AG04450 (cell line): ENCODE data around the gene BEX2. TPM values are rescaled to one million over a fixed set of nuclear protein-coding genes. Genes with fewer than 3 reads are reported as not detected.

Experiments used
- CTCF ChIA-PET: fragments of 300-600, 350-600 bp; formaldehyde crosslinking; extraction: SDS; loops from one replicate; lab custom pipeline; 2022; ENCODE audit warnings: antibody characterized with exemption, inconsistent platforms; lab: Charles Lee
- POLR2A ChIA-PET: fragments of 350-600 bp; formaldehyde crosslinking; extraction: SDS; loops from one replicate; lab custom pipeline; 2021; ENCODE audit warnings: antibody characterized with exemption, inconsistent platforms; lab: Yijun Ruan, JAX
- DNase-seq: peaks from one replicate; pipeline ENCODE4 v3.0.0-alpha.2; 2011; ENCODE audit warnings: low read depth, low spot score
- H3K27ac ChIP-seq: one replicate; pipeline ENCODE4 v1.5.1; 2012; ENCODE audit warnings: low read depth, low read length, control low read depth
- H3K27me3 ChIP-seq: one replicate; pipeline ENCODE4 v1.6.0; 2012; ENCODE audit warnings: low read length; ENCODE audit not compliant: control insufficient read depth, insufficient read depth
- H3K4me3 ChIP-seq: 2 replicates; pipeline ENCODE4 v1.5.1; 2011; ENCODE audit warnings: mild to moderate bottlenecking, low read depth, low read length, control low read depth
- H3K9me3 ChIP-seq: 2 replicates; pipeline ENCODE4 v1.5.1; 2012; ENCODE audit warnings: low read length; ENCODE audit not compliant: control insufficient read depth, insufficient read depth
- polyA plus RNA-seq: library from polyadenylated mRNA; depleted of rRNA; stranded (reverse); fragments of >200 nt; gene quantifications from 2 replicates; pipeline ENCODE4 v1.2.3, GENCODE V29; 2011; rRNA removed
- small RNA-seq: library from RNA; depleted of rRNA; stranded (forward); fragments of <200 nt; gene quantifications from one replicate; pipeline ENCODE3, GENCODE V24; 2012; ENCODE audit warnings: low read depth; ENCODE audit not compliant: insufficient read length
- TF ChIP-seq, protein P1 (sequence below): IDR thresholded peaks from 2 replicates; pipeline ENCODE4 v1.5.1; 2011; ENCODE audit warnings: low read depth, low read length, control low read depth, inconsistent platforms

BEX2 gene
- polyA plus RNA-seq, 1 experiment: 0.25 TPM

- no peak within 1 kb of the TSS for H3K4me3 ChIP-seq
- no peak within 1 kb of the TSS for H3K27ac ChIP-seq
- ChIA-PET POLR2A (no interaction called here), CTCF (interaction anchor here (0.5 kb wide), 1 partner anchor 213 kb away, joined by 5 read pairs; no protein-coding TSS in a partner anchor)
- no peaks in the 10 kb centered on the region for H3K9me3 ChIP-seq
- DNase-seq: no peak
- H3K27me3 ChIP-seq: peaks cover 27% of the 10 kb centered on the region
- TF ChIP-seq, protein P1, sequence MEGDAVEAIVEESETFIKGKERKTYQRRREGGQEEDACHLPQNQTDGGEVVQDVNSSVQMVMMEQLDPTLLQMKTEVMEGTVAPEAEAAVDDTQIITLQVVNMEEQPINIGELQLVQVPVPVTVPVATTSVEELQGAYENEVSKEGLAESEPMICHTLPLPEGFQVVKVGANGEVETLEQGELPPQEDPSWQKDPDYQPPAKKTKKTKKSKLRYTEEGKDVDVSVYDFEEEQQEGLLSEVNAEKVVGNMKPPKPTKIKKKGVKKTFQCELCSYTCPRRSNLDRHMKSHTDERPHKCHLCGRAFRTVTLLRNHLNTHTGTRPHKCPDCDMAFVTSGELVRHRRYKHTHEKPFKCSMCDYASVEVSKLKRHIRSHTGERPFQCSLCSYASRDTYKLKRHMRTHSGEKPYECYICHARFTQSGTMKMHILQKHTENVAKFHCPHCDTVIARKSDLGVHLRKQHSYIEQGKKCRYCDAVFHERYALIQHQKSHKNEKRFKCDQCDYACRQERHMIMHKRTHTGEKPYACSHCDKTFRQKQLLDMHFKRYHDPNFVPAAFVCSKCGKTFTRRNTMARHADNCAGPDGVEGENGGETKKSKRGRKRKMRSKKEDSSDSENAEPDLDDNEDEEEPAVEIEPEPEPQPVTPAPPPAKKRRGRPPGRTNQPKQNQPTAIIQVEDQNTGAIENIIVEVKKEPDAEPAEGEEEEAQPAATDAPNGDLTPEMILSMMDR: no peak
Observed at GRCh38 chrX:103276581-103277002, 34.2 kb downstream of the BEX2 start, which contains the start of gene TCEAL5. Gene TCEAL5, minus strand, starts transcription at chrX:103276750. Its CDS starts 2,187 bp downstream, at chrX:103274563.

DNA sequence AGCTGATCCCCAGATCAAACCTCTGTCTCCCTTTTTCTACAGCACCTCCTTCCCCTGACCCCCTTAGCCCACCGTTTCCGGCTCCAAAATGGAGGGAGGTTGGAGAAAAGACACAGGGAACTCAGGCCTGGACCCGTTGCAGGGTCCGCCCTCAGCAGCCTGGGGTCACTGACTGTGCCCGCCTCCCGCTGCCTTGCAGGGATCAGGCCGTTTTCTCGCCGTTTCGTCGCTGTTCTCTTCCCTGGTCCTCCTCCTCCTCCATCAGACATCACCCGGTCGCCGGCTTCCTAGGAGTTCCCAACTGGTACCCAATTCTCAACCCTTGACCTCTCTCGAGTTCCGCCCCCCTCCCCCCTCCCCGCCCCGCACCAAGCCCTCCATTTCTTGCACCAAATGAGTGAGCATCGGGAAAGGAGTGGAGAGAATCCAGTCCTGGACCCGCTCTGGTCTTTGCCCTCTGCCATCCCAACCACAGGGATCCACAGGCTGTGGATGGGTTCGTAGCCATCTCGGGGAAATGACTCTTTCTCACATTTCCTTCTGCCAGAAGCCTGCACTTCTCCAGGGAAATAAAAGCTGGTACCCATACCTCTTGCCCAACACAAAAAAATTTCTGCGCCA lies 34.7 kb downstream of the BEX2 start:
- POLR2A ChIA-PET: no interaction called here
- H3K4me3 ChIP-seq: no peak overlapping the region
- no peaks in the 10 kb centered on the region for H3K9me3 ChIP-seq
- CTCF ChIA-PET: no interaction called here
- TF ChIP-seq, protein P1: no peak
- H3K27ac ChIP-seq: no peak overlapping the region
- H3K27me3 ChIP-seq: peaks cover 27% of the 10 kb centered on the region
- no peak for DNase-seq

DNA sequence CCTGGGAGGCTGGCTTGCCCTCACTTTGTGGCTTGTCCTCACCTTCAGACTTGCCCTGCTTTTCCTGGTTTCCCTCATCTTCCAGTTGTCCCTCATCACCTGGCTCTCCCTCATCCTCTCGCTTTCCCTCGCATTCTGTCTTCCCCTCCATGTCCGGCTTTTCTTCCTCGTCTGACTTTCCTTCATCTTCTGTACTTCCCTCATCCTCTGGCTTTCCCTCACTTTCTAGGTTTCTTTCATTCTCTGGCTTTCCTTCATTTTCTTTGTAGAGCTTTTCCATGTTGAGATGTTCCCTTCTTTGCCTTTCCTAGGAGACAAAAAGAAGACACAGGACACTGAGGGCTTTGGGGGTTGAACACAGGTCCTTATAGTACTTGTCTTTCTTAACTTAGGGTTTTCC lies 36.5 kb downstream of the BEX2 start:
- Histone ChIP-seq H3K4me3 (no peak overlapping the region), H3K27ac (no peak overlapping the region), H3K27me3 (peaks cover 30% of the 10 kb centered on the region), H3K9me3 (no peaks in the 10 kb centered on the region)
- CTCF ChIA-PET: no interaction called here
- TF ChIP-seq, protein P1: no peak
- DNase-seq: no peak
- POLR2A ChIA-PET: no interaction called here

Small RNA genes lying within 50 kb of the gene (small RNA-seq; reads per million reads assigned to genes)
- not detected for gene Z92846.1

Other genes starting within 250 kb of the BEX2 start
- gene BEX1, start 246.8 kb downstream of the BEX2 start, polyA plus RNA-seq: 0.26 and 0.66 TPM in 2 replicates
- not detected in 2 replicates for gene NXF3, start 217.8 kb downstream of the BEX2 start, polyA plus RNA-seq
- gene BEX4, start 95.9 kb downstream of the BEX2 start, polyA plus RNA-seq: 14.4 and 21.1 TPM in 2 replicates
- 98.3 and 147 TPM in 2 replicates for gene TCEAL8, start 55.8 kb downstream of the BEX2 start, polyA plus RNA-seq
- gene TCEAL5, start 34.2 kb downstream of the BEX2 start, polyA plus RNA-seq: not detected in 2 replicates
- 35.8 and 49.5 TPM in 2 replicates for gene TCEAL7, start 19.2 kb upstream of the BEX2 start, polyA plus RNA-seq
- gene TCEAL9, start 45.5 kb upstream of the BEX2 start, polyA plus RNA-seq: 141 and 234 TPM in 2 replicates
- gene BEX3, start 65.5 kb upstream of the BEX2 start, polyA plus RNA-seq: 644 and 772 TPM in 2 replicates
- gene RAB40A, start 208.5 kb upstream of the BEX2 start, polyA plus RNA-seq: 0.19 and 0.22 TPM in 2 replicates